K562 (cell line): ENCODE data around the gene PPP1R10. TPM values are rescaled to one million over a fixed set of nuclear protein-coding genes. Genes with fewer than 3 reads are reported as not detected.
A peak's percentile ranks its signal among the peaks of the same experiment; 100 is the strongest.

Source experiments
- ATAC-seq: fragments of 200-7000 bp; cut with Tn5 transposase; 3 replicates; pipeline ENCODE4 v1.9.1; 2020; ENCODE audit warnings: moderate library complexity
- Bru-seq: library from RNA; stranded (reverse); fragments of 400-500 nt; gene quantifications from one replicate; lab custom pipeline; 2021; lab: Mats Ljungman, UMichigan
- BruChase-seq, 2 experiments: library from RNA; stranded (reverse); fragments of 400-500 nt; gene quantifications; one replicate each; lab custom pipeline; 2021; lab: Mats Ljungman, UMichigan
- BruUV-seq: library from RNA; stranded (reverse); fragments of 400-500 nt; replicated peaks from 2 replicates; lab custom pipeline; 2021; lab: Mats Ljungman, UMichigan
- CTCF ChIA-PET: fragments of 300-600 bp; formaldehyde crosslinking; extraction: SDS; loops from one replicate; lab custom pipeline; 2021; ENCODE audit warnings: low intra/inter-chr PET ratio; lab: Yijun Ruan, JAX
- POLR2A ChIA-PET: fragments of 300-600, 350-650 bp; sonication (Branson Sonifier 250); formaldehyde crosslinking; extraction: SDS; loops from one replicate; lab custom pipeline; 2021; ENCODE audit warnings: antibody characterized with exemption, inconsistent platforms; lab: Yijun Ruan, JAX
- DNase-seq, 4 experiments: peaks; one replicate each; pipeline versions ENCODE4 v3.0.0 to v3.0.0-alpha.2; 2011 to 2018; ENCODE audit warnings: low spot score in 3 of 4, mixed read lengths in 3 of 4; ENCODE audit errors: extremely low read depth in 1 of 4
- FAIRE-seq: peaks from 2 replicates; lab custom pipeline; 2011; peaks lifted over from hg19 to GRCh38; lab: Jason Lieb, UNC
- H2AFZ ChIP-seq: 2 replicates; pipeline ENCODE4 v1.6.0; 2011; ENCODE audit warnings: low read depth, low read length, control low read depth, inconsistent platforms
- H3K27ac ChIP-seq: fragments of 200-600 bp; 3 replicates; pipeline ENCODE4 v1.8.0; 2011; ENCODE audit warnings: low read depth, mild to moderate bottlenecking, control low read depth, inconsistent platforms, low read length, moderate library complexity, mixed read lengths; ENCODE audit errors: extremely low read depth
- H3K27me3 ChIP-seq, 2 experiments: fragments of 300-600 bp in 1 of 2; 2 replicates in 1 of 2; 3 replicates in 1 of 2; pipeline versions ENCODE4 v1.6.0 to v1.8.0; 2011; ENCODE audit warnings: inconsistent platforms in 2 of 2, low read length in 2 of 2, mild to moderate bottlenecking in 1 of 2, mixed read lengths in 1 of 2, moderate library complexity in 1 of 2; ENCODE audit not compliant: control insufficient read depth in 2 of 2, insufficient read depth in 2 of 2
- H3K36me3 ChIP-seq: fragments of 300-600 bp; 3 replicates; pipeline ENCODE4 v1.8.0; 2011; ENCODE audit warnings: mild to moderate bottlenecking, low read length, inconsistent platforms; ENCODE audit not compliant: control insufficient read depth, insufficient read depth
- H3K4me1 ChIP-seq, 2 experiments: fragments of 200-600 bp in 1 of 2; replicated peaks in 1 of 2; 2 replicates in 1 of 2; 3 replicates in 1 of 2; pipeline versions ENCODE4 v1.5.1 to v1.8.0; 2011; ENCODE audit warnings: inconsistent platforms in 2 of 2, low read length in 2 of 2, mild to moderate bottlenecking in 1 of 2, mixed read lengths in 1 of 2, moderate library complexity in 1 of 2; ENCODE audit not compliant: control insufficient read depth in 2 of 2, insufficient read depth in 2 of 2
- H3K4me2 ChIP-seq: 2 replicates; pipeline ENCODE4 v1.6.1; 2011; ENCODE audit warnings: low read length, control low read depth, inconsistent platforms, mixed read lengths; ENCODE audit not compliant: insufficient read depth
- H3K4me3 ChIP-seq: fragments of 200-600 bp; sonication (generic), shearing (Covaris generic); 2 replicates; pipeline ENCODE4 v1.5.1; 2016; ENCODE audit warnings: control low read depth, inconsistent platforms
- H3K79me2 ChIP-seq: fragments of 200-600 bp; 3 replicates; pipeline ENCODE4 v1.8.0; 2011; ENCODE audit warnings: low read length, inconsistent platforms; ENCODE audit not compliant: control insufficient read depth, insufficient read depth
- H3K9ac ChIP-seq, 2 experiments: 2 replicates each; pipeline versions ENCODE4 v1.6.0 to v1.6.1; 2011; ENCODE audit warnings: low read depth in 2 of 2, low read length in 2 of 2, control low read depth in 1 of 2, inconsistent platforms in 1 of 2, mild to moderate bottlenecking in 1 of 2, mixed read lengths in 1 of 2; ENCODE audit not compliant: insufficient read depth in 1 of 2
- H3K9me1 ChIP-seq: one replicate; pipeline ENCODE4 v1.6.0; 2011; ENCODE audit warnings: inconsistent platforms, mild to moderate bottlenecking, low read length, moderate library complexity; ENCODE audit not compliant: control insufficient read depth, insufficient read depth
- H3K9me3 ChIP-seq: replicated peaks from 2 replicates; pipeline ENCODE4 v1.5.1; 2011; ENCODE audit warnings: low read depth, low read length, inconsistent platforms; ENCODE audit not compliant: control insufficient read depth, insufficient read depth
- H4K20me1 ChIP-seq: replicated peaks from 2 replicates; pipeline ENCODE4 v1.6.1; 2011; ENCODE audit warnings: low read length, inconsistent platforms, mixed read lengths; ENCODE audit not compliant: control insufficient read depth, insufficient read depth
- CEBPG ChIP-seq, 3 experiments: fragments of 200-800 bp in 1 of 3; sonication (Bioruptor generic) in 1 of 3; sonication (generic) in 1 of 3; formaldehyde crosslinking in 1 of 3; IDR thresholded peaks in 2 of 3; conservative IDR thresholded peaks in 1 of 3; 2 replicates each; pipeline versions ENCODE4 v1.6.1 to v1.8.0; 2016 to 2022; ENCODE audit warnings: missing compliant biosample characterization in 2 of 3, missing genetic modification characterization in 2 of 3, mild to moderate bottlenecking in 1 of 3, missing genetic modification reagents in 1 of 3
- DMBX1 ChIP-seq: fragments of 250-450 bp; sonication (Bioruptor Pico); IDR thresholded peaks from 2 replicates; pipeline ENCODE4 v1.8.0; 2022; ENCODE audit warnings: inconsistent platforms, mild to moderate bottlenecking, moderate library complexity, borderline replicate concordance
- E2F1 ChIP-seq: sonication (generic); formaldehyde crosslinking; IDR thresholded peaks from 2 replicates; pipeline ENCODE4 v1.8.1; 2023; ENCODE audit warnings: mild to moderate bottlenecking, missing genetic modification reagents, moderate library complexity
- FOXK1 ChIP-seq: sonication (generic); formaldehyde crosslinking; IDR thresholded peaks from 2 replicates; pipeline ENCODE4 v1.8.0; 2022; ENCODE audit warnings: missing genetic modification reagents, mild to moderate bottlenecking, borderline replicate concordance
- GABPB1 ChIP-seq: sonication (generic); formaldehyde crosslinking; IDR thresholded peaks from 2 replicates; pipeline ENCODE4 v1.8.0; 2022; ENCODE audit warnings: mild to moderate bottlenecking, missing genetic modification reagents
- GTF2A2 ChIP-seq: IDR thresholded peaks from 2 replicates; pipeline ENCODE4 v1.6.1; 2016; ENCODE audit warnings: mild to moderate bottlenecking, missing genetic modification characterization, missing compliant biosample characterization
- HOMEZ ChIP-seq: fragments of 250-450 bp; sonication (Bioruptor Pico); IDR thresholded peaks from 2 replicates; pipeline ENCODE4 v1.4.0; 2020; ENCODE audit warnings: mild to moderate bottlenecking, moderate library complexity
- L3MBTL2 ChIP-seq: fragments of 450-650 bp; IDR thresholded peaks from 2 replicates; pipeline ENCODE4 v1.6.1; 2016; ENCODE audit warnings: mild to moderate bottlenecking, moderate library complexity
- OTX1 ChIP-seq: fragments of 450-650 bp; formaldehyde crosslinking; IDR thresholded peaks from 2 replicates; pipeline ENCODE4 v1.4.0; 2022; ENCODE audit warnings: mild to moderate bottlenecking
- TBP ChIP-seq: optimal IDR thresholded peaks from 2 replicates; pipeline ENCODE3; 2011; ENCODE audit warnings: low read depth, low read length, improper control_type of control experiment
- ZNF586 ChIP-seq: fragments of 450-650 bp; formaldehyde crosslinking; conservative IDR thresholded peaks from 2 replicates; pipeline ENCODE4 v1.4.0; 2020; ENCODE audit warnings: mild to moderate bottlenecking, moderate library complexity
- WGBS: fragments of 100-300 bp; shearing (Covaris generic); methylation state at CpG from one replicate; pipeline ENCODE4 v1.1.6; 2016; ENCODE audit warnings: low coverage, mixed read lengths; ENCODE audit not compliant: insufficient coverage; ENCODE audit errors: missing lambda C conversion rate; 5-methylcytosine and 5-hydroxymethylcytosine counted together
- in situ Hi-C: fragments of 300-500 bp; cut with MboI; formaldehyde crosslinking; loops from 4 replicates; pipeline ENCODE4 v1.15.0; 2018; ENCODE audit warnings: inconsistent platforms, mixed read lengths
- intact Hi-C: fragments of 100-400 bp; cut with micrococcal nuclease; formaldehyde crosslinking; loops from 2 replicates; pipeline ENCODE4 v1.14.2; 2022
- long read RNA-seq, 3 experiments: library from polyadenylated mRNA in 2 of 3; library from RNA in 1 of 3; unstranded in 2 of 3; stranded (forward) in 1 of 3; transcript quantifications; one replicate each; pipeline ENCODE4 v2.0.0, GENCODE V29; 2019 to 2022
- polyA minus RNA-seq, 3 experiments: library from RNA; depleted of rRNA, polyadenylated mRNA; stranded (reverse); fragments of >200 nt; gene quantifications; 2 replicates each; pipeline ENCODE4 v1.2.3, GENCODE V29; 2011
- polyA plus RNA-seq, 8 experiments: library from polyadenylated mRNA; depleted of rRNA in 4 of 8; stranded (reverse) in 5 of 8; unstranded in 3 of 8; fragments of >200 nt; fragmentation: Nextera tagmentation in 2 of 8; fragmentation: Illumina TruSeq in 1 of 8; extraction: Ambion mirVana in 2 of 8; extraction: Trizol in 1 of 8; gene quantifications; 2 replicates each; pipeline versions ENCODE4 v1.2.1 to v1.2.3, GENCODE V29; 2011 to 2014; ENCODE audit warnings: inconsistent platforms in 1 of 8, missing spikeins in 1 of 8
- total RNA-seq, 7 experiments: library from RNA; depleted of rRNA in 6 of 7; stranded (reverse); fragments of >200 nt in 6 of 7; fragmentation: Illumina TruSeq in 2 of 7; extraction: Trizol in 2 of 7; gene quantifications; 2 replicates each; pipeline versions ENCODE4 v1.2.1 to v1.2.3, GENCODE V29; 2011 to 2021; ENCODE audit warnings: low replicate concordance in 1 of 7

PPP1R10 gene
- total RNA-seq (2011; cell fraction: chromatin; rRNA removed; ENCODE audit: low replicate concordance): 194 and 283 TPM in 2 replicates
- 176 and 243 TPM in 2 replicates for total RNA-seq (2011; cell fraction: nucleolus; rRNA removed)
- 172 and 194 TPM in 2 replicates for total RNA-seq (2011; cell fraction: nucleoplasm; rRNA removed)
- total RNA-seq (2014; rRNA removed) (32.6 and 60.5 TPM in 2 replicates), total RNA-seq (2014; rRNA removed; fragmentation: Illumina TruSeq; extraction: Trizol) (49.7 TPM in 2 replicates), total RNA-seq (2015; rRNA removed; fragmentation: Illumina TruSeq; extraction: Trizol) (39.9 and 49.9 TPM in 2 replicates), total RNA-seq (2021) (65.5 and 69.9 TPM in 2 replicates), polyA plus RNA-seq (2011; rRNA removed) (19.4 and 28.1 TPM in 2 replicates), polyA plus RNA-seq (2014; fragmentation: Illumina TruSeq; extraction: Trizol) (31.3 and 61.2 TPM in 2 replicates), polyA plus RNA-seq (2014; fragmentation: Nextera tagmentation; extraction: Ambion mirVana) (10 to 100 TPM; 14.1 to 21.9 TPM), polyA plus RNA-seq (2014; rRNA removed) (26.8 and 30.4 TPM in 2 replicates), polyA minus RNA-seq (2011; rRNA and poly(A)+ RNA removed) (111 and 152 TPM in 2 replicates), Bru-seq, nascent RNA (percentile 99 among the genes with signal in this experiment), BruChase-seq, experiment 1, labeled RNA remaining after a 2-hour chase (percentile 96 among the genes with signal in this experiment), BruChase-seq, experiment 2, labeled RNA remaining after a 6-hour chase (percentile 95 among the genes with signal in this experiment)
- polyA plus RNA-seq (2011; cell fraction: cytosol; rRNA removed): 14.0 and 15.3 TPM in 2 replicates
- polyA plus RNA-seq (2011; cell fraction: nucleus; rRNA removed): 79.8 and 95.1 TPM in 2 replicates
- polyA plus RNA-seq (2012): 38.2 and 56.5 TPM in 2 replicates
- 27.6 and 30.5 TPM in 2 replicates for polyA minus RNA-seq (2011; cell fraction: cytosol; rRNA and poly(A)+ RNA removed)
- polyA minus RNA-seq (2011; cell fraction: nucleus; rRNA and poly(A)+ RNA removed): 193 and 329 TPM in 2 replicates
- long read RNA-seq, experiment 1, full-length matches to known transcripts: 1 of 52 reads
- long read RNA-seq, experiment 1, partial matches to known transcripts: 46 of 52 reads
- long read RNA-seq, experiment 1, other reads (novel, unspliced or antisense): 5 of 52 reads
- long read RNA-seq, experiment 2, partial matches to known transcripts: 26 of 48 reads
- long read RNA-seq, experiment 2, other reads (novel, unspliced or antisense): 22 of 48 reads
- long read RNA-seq, experiment 3, partial matches to known transcripts: 17 of 21 reads
- long read RNA-seq, experiment 3, other reads (novel, unspliced or antisense): 4 of 21 reads

GRCh38 chr6:30616811-30617564 is at the start of gene PPP1R10:
TSS of gene PPP1R10 (minus strand) at chr6:30617243. CDS start at chr6:30609944, 7,299 bp downstream.
- peak; percentile 96 to 100 (median 98) for DNase-seq
- peaks cover 69% of the 10 kb centered on the region for H3K36me3 ChIP-seq
- WGBS: under 1% methylated on average over 40 of the region's 40 CpGs
- CTCF ChIA-PET: no interaction called here
- H3K79me2 ChIP-seq: peaks cover 76% of the 10 kb centered on the region
- H3K4me3 ChIP-seq: peak within 1 kb of the TSS; percentile 68
- POLR2A ChIA-PET: interaction anchor here (0.6 to 1.8 kb wide), 15 partner anchors 9 to 266 kb away, joined by 3 to 8 read pairs (median 6); partner anchors contain the start of gene C6orf136
- in situ Hi-C loops: no loop called here
- peak; percentile 99 for FAIRE-seq
- H3K27ac ChIP-seq: peak within 1 kb of the TSS; percentile 99
- H3K9me1 ChIP-seq: no peaks in the 10 kb centered on the region
- peak; percentile 77 for ATAC-seq
- H4K20me1 ChIP-seq: peaks cover 8% of the 10 kb centered on the region; the same call in 1 of the 2 replicates
- intact Hi-C loops: loop anchor here (1.0 to 5.0 kb wide), 3 partner anchors 30 to 210 kb away; partner anchors contain the start of genes C6orf136 and MDC1
- H3K4me2 ChIP-seq: peak within 1 kb of the TSS; percentile 99
- peak within 1 kb of the TSS; percentile 92 to 99 for H3K9ac ChIP-seq
- no peaks in the 10 kb centered on the region for H3K9me3 ChIP-seq
- peak within 1 kb of the TSS; percentile 97 for H2AFZ ChIP-seq
- no peaks in the 10 kb centered on the region for H3K27me3 ChIP-seq
- peaks cover 4 to 26% of the 10 kb centered on the region in 2 experiments; a peak in 4 of 5 replicates for H3K4me1 ChIP-seq
- TSS peak; percentile 77 for BruUV-seq
- TF ChIP-seq ZNF586: peak; percentile 86; the same call in 1 of the 2 replicates
- peak; percentile 98 for TF ChIP-seq GTF2A2 (tag)
- no peak for TF ChIP-seq HOMEZ (CRISPR knock-in tag)
- TF ChIP-seq TBP: no peak
- peak; percentile 74; the same call in 1 of the 2 replicates for TF ChIP-seq FOXK1 (CRISPR knock-in tag)
- TF ChIP-seq OTX1 (CRISPR knock-in tag): peak; percentile 99
- TF ChIP-seq E2F1: peak; percentile 91; the same call in 1 of the 2 replicates
- no peak for TF ChIP-seq DMBX1 (CRISPR knock-in tag)
- TF ChIP-seq CEBPG (CRISPR knock-in tag; IDR thresholded peaks at IDR 0.05): no peak
- no peak for TF ChIP-seq CEBPG (tag; conservative IDR thresholded peaks at IDR 0.05 in 1 of 2, IDR thresholded peaks at IDR 0.05 in 1 of 2)
- TF ChIP-seq L3MBTL2: no peak
- peak; percentile 92 for TF ChIP-seq GABPB1 (CRISPR knock-in tag)
